HG03066 (cell line): ENCODE results near the gene ADAM12.
"Not testable (repeated sequence)": the region's sequence is repeated elsewhere in the genome, so short reads cannot be mapped to it uniquely, and the experiment has no call there.

ENCODE experiments used
- ATAC-seq: cut with Tn5 transposase; IDR thresholded peaks from one replicate; pipeline ENCODE4 v1.9.1; 2021; ENCODE audit warnings: low read depth; ENCODE audit not compliant: unreplicated experiment

Gene ADAM12

DNA sequence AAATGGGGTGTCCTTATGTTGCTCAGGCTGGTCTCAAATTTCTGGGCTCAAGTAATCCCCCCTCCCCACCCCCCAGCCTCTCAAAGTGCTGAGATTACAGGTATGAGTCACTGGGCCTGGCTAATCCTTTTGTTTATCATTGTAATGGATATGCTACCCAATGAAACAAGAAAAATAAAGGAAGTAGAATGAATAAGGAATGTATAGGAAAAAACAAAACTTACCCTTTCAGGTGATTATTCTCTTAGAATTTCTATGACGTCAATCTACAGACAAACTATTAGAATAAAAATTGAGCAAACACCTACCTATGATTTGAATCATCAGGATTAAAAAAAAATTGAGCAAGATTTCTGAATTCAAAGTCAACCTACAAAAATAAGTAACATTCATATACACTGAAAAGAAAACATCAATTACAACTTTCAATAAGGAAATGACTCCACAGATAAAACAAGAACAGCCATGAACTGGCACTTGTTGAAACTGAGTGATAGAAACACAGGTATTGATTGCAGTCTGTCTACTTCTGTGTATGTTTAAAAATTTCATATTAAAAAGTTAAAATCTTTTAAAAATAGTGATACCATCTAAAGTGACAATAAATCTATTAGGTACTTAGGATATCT lies 12.2 kb downstream of the ADAM12 start:
- no peak for ATAC-seq

DNA sequence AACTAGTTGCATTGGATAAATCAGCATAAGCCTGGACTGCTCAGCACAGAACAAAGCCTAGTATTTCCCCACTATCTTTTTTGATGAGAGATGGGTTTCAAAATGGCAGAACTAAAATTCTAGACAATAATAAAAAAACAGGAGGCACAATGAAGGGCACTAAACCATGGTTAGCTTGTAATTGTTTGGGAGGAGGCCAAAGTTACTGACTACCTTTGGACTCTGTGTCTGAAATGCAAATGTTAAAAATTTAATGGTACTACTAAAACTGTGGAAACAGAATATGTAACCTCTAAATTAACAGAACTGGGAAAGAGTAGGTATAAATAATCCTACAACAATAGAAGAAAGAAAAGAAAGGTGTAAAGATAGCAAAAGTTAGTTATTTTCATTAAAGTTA lies 13.0 kb downstream of the ADAM12 start:
- ATAC-seq: no peak

DNA sequence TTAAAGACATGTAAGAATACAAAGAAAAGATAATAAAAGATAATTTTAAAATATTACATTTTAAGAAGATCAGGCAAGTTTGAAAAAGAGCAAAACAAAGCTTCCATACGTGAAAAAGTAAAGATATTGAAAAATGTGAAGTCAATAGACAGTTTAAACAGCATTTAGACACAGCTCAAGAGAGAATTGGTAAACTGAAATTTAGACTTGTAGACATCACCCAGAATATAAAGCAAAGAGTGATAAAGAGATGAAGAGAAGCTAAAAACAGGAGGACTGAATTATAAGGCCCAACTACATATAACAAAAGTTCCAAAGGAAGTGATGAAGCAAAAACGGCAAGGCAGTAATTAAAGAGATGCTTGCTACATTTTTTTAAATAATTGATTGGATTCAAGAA lies 13.8 kb downstream of the ADAM12 start:
- ATAC-seq: no peak

DNA sequence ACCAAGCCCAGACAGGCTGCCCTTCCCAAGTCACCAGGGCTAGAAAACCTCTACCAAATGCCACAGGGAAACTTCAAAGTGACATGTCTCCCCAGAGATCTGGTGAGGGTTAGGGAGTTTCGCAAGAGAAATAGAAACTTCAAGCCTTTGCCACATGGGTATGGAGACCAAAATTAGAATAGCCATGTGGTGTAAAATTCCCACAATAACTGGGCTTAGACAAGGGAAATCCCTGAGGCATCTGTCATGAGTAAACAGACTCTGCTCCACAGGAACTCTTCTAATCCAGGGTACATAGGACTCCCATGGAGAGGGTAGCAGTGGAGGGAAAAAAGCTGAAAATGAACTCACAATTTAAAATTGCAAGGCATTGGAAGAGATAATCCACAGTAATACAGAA lies 14.3 kb downstream of the ADAM12 start:
- ATAC-seq: no peak

DNA sequence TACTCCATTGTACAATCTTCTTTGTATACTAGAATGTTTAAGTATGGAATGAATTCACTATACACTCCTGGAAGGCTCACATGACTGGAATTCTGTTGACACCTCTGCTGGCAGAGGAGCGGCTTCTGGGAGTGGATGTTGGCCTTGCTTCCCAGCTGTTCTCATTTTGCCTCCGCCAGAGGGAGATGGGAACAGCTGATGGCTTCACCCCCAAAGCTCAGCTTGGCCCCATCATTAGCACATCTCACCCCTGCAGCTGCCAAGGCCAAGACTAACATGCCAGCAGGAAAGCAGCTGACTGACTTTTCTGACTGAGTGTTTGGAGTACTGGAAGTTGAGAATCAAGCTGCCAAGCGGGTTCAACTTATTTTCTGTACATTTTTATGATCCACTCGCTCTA lies 15.1 kb downstream of the ADAM12 start:
- ATAC-seq: no peak

DNA sequence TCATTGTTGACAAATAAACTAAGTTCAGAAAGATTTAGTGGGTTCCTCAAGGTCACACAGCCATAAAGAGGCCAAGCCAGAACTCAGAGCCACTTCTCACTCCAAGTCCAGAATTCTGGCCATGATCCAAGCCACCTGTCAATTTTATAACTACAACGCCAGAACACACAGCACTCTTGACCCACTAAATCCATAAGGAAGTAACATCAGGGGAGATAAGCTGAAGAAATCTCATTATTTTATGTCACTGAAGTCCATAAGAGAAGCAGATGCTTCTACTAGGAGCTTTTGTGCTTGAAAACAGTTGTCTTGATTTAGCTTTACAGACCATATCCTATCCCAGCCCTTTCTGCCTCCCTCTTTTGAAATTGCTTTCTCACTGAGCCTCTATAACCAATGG lies 15.9 kb downstream of the ADAM12 start:
- no peak for ATAC-seq

DNA sequence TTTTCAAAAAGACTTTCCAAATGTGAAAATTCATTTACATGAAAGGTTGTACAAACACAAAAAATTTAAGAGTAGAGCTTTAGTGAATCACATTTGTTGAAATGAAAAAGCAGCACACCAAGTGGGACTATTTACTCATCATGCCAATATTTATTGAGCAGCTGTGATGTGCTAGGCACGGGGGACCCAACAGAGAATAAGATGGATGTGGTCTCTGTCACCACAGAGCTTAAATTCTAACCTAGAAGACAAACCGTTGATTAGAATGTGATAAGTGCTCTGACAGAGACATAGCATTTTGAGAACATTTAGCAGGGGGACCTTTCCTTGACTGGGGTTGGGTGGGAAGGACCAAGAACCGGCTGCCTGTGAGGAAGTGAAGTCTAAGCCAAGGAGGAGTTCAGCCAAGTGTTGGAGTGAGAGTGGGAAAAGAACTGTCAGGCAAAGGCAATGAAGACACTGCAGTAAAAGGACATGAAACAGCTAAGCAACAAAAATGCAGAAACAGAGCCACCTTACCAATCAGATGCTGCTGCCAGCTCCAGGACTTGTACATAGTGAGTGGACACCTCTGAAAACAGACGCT lies 19.1 kb downstream of the ADAM12 start:
- no peak for ATAC-seq

DNA sequence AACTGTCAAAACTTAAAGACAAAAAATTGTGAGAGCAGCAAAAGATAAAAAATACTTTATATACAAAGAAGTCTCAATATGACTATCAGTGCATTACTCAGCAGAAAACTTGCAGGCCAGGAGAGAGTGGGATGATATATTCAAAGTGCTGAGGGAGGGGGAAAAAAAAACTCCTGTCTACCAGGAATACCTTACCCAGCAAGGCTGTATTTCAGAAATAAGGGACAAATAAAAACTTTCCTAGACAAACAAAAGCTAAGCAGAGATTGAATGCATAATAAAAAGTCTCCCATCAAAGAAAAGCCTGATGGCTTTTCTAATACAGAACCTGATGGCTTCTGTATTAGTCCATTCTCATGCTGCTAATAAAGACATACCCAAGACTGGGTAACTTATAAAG lies 31.1 kb downstream of the ADAM12 start:
- ATAC-seq: no peak

DNA sequence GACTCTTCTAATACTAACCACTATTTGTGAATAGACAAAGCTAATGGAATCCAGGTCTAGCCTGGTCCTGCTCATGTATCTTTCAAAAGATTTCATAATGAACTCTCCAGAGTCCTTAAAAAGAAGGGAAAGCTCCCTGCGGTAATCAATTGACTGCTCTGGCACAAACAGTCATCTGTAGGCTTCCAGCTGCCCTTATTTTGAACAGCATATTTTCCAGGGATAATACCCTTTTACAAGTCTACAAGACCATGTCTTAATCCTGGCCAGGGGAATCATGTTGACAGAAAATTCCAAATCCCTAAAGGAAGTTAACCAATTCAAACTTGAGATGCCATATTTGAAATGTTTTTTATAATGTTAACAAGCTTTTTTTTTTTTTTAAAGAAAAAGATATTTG lies 34.6 kb downstream of the ADAM12 start:
- no peak for ATAC-seq

DNA sequence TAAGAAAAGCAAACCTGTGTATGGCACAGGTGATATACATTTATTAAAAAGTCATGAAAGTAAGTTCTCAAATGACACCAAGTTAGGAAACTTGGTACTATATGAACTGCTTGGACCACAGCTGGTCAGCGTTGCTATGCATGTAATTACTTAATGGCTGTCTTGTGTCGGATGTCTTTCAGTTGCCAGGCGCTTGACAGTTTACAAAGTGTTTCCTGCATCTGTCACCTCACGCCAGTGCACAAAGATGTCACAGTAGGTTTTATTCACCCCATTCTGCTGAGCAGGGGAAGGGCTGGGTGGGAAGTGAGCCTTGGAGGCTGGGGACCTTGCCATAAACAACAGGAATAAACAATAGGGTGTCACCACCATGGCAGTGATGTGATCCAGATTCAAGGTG lies 35.8 kb downstream of the ADAM12 start:
- no peak for ATAC-seq

DNA sequence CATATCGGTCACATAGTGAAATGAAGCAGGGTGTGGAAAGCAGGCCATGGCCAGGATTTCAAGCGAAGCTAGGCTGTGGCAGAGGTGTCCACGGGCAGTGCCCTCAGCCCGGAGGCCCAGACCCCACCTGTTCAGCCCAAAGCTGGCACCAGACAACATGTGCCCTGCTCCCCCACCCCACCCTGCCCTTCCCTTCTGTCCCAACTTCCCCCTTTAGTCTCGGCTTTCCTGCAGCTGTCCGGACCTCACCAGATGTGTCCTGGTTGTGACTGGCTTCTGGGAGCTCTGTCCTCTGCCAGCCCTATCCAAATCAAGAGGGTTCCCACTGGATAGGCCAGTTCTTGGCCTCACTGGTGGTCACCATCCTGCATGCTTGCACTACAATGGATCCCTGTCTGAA lies 37.3 kb downstream of the ADAM12 start:
- no peak for ATAC-seq

DNA sequence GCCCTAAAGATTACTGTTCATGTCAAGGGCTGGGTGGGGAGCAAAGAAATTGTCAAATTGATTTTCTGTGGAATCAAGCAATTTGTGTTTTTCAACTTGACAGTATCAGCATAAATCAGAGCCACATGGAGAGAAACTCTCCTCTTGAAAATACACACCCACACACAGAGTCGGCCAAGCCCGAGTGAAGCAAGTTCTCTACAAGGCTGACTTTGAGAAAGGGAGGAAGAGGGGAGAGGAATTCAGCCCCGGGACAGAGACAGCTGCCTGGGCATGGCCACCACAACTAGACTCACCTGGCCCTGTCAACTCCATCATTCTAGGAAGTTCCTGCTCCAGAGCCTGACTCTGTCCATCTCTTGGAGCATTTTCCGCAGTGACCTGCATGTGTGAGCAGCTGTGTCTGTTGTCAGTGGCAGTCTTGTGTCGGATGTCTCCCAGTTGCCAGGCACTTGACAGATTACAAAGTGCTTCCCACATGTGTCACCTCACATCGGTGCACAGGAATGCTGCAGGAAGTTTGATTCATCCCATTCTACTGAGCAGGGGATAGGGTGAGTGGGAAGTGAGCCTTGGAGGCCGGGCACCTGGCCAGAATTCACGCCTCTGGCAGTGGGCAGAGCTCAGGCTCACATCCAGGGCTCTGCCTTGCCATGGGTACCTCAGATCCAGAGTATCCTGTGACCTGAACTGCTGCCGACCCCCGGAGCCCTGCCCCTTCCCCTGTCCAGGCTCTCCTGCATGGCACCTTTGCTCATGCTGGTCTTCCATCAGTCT lies 37.9 kb downstream of the ADAM12 start:
- ATAC-seq: no peak

DNA sequence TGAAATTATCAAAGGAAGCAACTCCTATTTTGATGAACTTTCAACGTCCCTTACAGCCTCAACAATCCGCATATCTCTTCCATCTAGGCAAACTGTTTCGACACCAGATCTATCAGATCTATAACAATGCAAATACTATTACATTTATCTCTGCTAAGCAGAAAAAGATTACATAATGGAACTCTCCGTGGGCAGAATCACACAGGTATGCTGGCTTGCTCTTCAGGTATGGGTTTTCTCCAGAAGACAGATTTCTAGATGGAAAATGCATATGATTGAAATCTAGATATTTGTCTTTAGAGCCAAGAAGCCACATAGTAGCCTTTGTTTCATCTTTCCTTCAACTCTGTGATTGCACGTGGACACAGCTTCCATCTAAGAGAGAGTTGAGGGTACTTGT lies 38.6 kb downstream of the ADAM12 start:
- no peak for ATAC-seq

DNA sequence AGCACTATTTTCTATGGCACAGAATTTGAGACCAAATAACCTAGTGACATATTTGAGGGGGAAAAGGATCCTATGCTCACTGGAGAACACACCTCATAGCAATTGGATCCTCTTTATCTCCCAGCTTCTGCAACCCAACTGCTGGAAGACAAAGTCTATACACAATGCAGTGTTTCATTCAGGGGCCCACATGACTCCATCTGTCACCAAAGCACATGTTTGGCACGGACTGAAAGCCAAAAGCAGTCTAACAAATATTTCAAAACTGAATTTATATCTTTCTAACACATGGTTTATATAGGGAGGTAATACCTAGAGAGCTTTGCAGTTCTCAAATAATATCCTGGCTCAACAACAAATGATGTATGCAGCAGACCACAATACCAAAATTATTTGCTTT lies 39.2 kb downstream of the ADAM12 start:
- ATAC-seq: no peak

DNA sequence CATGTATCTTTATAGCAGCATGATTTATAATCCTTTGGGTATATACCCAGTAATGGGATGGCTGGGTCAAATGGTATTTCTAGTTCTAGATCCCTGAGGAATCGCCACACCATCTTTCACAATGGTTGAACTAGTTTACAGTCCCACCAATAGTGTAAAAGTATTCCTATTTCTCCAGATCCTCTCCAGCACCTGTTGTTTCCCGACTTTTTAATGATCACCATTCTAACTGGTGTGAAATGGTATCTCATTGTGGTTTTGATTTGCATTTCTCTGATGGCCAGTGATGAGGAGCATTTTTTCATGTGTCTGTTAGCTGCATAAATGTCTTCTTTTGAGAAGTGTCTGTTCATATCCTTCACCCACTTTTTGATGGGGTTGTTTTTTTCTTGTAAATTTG lies 44.8 kb downstream of the ADAM12 start:
- ATAC-seq: not testable (repeated sequence)

DNA sequence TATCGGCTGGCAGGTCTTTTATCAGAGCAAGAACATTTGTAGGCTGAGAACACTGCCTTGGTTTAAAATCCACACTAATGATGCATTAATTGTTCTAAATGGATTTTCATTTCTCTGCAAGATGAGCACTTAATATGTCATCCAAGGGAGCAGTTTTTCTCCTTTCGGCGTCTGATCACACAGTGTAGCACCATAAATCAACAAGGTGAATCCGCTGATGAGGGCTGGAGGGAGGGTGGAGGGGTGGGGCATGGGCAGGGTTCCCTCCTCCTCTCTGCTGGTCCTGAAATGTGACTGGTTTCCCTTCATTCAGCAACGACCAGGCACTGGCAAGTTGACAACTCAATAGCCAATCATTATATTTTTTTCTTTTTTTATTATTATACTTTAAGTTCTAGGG lies 45.6 kb downstream of the ADAM12 start:
- no peak for ATAC-seq

DNA sequence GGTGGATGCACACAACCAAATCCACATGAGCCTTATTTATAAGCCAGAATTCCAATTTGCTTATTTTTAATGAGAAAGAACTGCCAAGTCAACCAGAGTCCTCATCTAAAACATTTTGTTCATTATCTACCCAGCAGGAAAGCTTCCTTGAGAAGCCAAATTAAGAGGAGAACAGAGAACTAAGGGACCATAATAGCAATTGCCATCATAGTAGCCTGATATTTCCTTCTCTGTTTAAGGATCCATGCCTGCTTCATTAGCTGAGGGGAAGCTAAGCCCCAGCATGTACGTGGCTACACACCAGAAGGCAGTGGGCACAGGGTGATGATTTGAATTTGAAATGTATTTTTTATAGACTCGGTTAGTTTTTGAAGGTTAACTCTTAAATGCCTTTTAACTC lies 46.8 kb downstream of the ADAM12 start:
- ATAC-seq: no peak

DNA sequence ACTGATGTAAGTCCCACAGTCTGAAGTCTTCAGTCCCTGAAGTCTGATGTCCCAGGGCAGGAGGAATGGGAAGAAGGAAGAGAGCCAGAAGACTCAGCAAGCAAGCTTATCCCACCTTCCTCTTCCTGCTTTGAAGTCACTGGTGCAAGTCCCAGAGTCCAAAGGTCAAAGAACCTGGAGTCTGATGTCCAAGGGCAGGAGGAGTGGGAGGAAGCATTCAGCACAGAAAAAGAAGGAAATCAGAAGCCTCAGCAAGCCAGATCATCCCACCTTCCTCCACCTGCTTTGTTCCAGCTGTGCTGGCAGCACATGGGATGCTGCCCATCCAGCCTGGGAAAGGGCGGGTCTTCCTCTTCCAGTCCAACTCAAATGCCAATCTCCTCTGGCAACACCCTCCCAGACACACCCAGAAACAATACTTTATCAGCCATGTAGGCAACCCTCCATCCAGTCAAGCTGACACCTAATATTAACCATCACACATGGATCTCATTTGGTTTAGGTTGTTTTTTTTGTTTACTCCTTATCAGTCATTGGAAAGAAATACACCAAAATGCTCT lies 50.9 kb downstream of the ADAM12 start:
- ATAC-seq: no peak

DNA sequence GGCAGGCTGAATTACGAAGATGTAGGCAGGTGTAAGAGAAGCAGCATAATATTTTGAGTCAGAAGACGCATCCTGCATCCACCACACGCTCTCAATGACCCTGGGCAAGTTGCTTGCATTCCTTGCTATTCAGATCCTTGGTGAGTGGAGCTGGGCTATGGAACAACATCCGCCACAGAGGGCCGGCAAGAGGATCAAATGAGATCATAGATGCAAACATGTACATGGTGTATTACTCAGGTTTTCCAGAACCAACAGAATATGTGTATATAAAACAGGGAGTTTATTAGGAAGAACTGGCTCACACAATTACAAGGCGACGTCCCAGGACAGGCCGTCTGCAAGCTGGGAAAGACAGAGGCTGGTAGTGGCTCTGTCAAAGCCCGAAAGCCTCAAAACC lies 51.5 kb downstream of the ADAM12 start:
- no peak for ATAC-seq

DNA sequence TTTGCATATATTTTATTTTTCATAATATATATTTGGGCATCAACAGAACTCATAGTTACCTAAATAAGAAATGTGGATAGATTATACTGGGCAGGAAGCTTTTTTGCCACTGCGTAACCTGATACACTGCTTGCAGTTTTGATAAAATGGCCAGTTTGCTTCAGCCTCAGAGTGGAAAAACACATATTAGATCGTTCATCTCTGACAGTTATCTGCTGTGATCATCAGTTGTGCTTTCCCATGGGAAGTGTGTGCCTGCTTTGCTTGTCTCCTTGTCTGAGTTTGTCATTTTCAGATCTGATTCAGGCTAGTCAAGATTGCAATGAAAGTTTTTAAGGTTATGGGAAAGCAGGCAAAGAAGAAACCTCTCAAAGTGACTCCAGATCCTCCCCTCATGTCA lies 54.0 kb downstream of the ADAM12 start:
- no peak for ATAC-seq

DNA sequence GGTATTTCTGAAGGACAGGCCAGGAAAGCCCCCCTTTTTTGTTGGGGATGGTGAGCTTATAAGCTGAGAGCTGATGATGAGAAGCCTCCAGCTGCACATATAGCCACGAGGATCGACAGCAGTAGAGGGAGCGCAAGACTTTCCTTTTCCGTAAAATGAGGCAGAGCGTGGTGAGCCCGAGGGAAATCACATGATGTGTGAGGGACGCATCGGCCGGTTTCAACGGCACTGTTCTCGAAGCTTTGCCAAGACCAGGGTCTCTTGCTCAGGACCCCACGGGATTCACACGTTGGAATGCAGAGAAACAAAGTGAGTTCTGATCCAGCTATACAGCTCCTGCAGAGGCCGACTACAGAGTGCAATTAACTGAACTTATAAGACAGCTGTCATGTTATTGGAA lies 55.7 kb downstream of the ADAM12 start:
- no peak for ATAC-seq

DNA sequence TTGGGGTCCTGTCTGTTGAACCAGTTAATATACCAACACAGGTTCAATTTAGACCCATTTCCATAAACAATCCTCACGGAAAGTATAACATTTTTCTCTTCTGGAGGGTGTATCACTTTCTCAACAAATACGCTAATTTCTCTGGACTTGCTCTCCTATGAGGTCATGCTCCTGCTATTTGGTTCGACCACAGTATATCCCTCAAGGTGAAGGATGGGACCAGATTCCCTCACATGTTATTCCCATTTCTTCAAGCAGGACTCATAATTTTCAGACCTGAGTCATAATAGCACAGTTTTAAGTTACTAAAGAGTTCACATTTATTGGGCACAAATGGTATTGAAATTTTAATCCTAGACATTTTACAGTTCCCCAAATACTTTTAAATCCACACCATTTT lies 57.2 kb downstream of the ADAM12 start:
- no peak for ATAC-seq
